ENCODE data around the gene CAGE1.
A peak's percentile ranks its signal among the peaks of the same experiment; 100 is the strongest.

CAGE1 gene

GRCh38 chr6:7392402-7392801 lies 2.9 kb upstream of the CAGE1 start:
- Histone ChIP-seq H3K4me3 (ENCODE audit: low read depth in 1 of 2, low read length in 1 of 2) (no peak overlapping the region), H3K27me3 (no peaks in the 10 kb centered on the region), H3K4me1 (ENCODE audit: control insufficient read depth in 1 of 2, insufficient read depth in 1 of 2, low read depth in 1 of 2, low read length in 1 of 2) (peaks cover 18 to 29% of the 10 kb centered on the region in 2 experiments), H3K27ac (no peak overlapping the region), H3K36me3 (peaks cover 31% of the 10 kb centered on the region), H3K9me3 (no peaks in the 10 kb centered on the region)
- no peak for TF ChIP-seq CTCF (IDR thresholded peaks at IDR 0.05)

GRCh38 chr6:7391151-7391550 lies 1.6 kb upstream of the CAGE1 start:
- Histone ChIP-seq H3K4me3 (ENCODE audit: low read depth in 1 of 2, low read length in 1 of 2) (no peak overlapping the region), H3K27ac (no peak overlapping the region)
- TF ChIP-seq CTCF (IDR thresholded peaks at IDR 0.05), result no peak

GRCh38 chr6:7390226-7390878 lies 810 bp upstream of the CAGE1 start:
- H3K27me3 ChIP-seq, result no peaks in the 10 kb centered on the region
- peak overlapping the region; percentile 93 to 95 for H3K4me3 ChIP-seq (ENCODE audit: low read depth in 1 of 2, low read length in 1 of 2)
- peaks cover 14% of the 10 kb centered on the region for H3K36me3 ChIP-seq
- peak overlapping the region; percentile 87 for H3K27ac ChIP-seq
- peaks cover 18 to 29% of the 10 kb centered on the region in 2 experiments for H3K4me1 ChIP-seq (ENCODE audit: control insufficient read depth in 1 of 2, insufficient read depth in 1 of 2, low read depth in 1 of 2, low read length in 1 of 2)
- no peaks in the 10 kb centered on the region for H3K9me3 ChIP-seq
- no peak for TF ChIP-seq CTCF (IDR thresholded peaks at IDR 0.05)

More at GRCh38 chr6:7391151-7391550, 1.6 kb upstream of the CAGE1 start:
- peaks cover 20% of the 10 kb centered on the region for H3K36me3 ChIP-seq
- no peaks in the 10 kb centered on the region for H3K9me3 ChIP-seq
- peaks cover 18 to 29% of the 10 kb centered on the region in 2 experiments for H3K4me1 ChIP-seq (ENCODE audit: control insufficient read depth in 1 of 2, insufficient read depth in 1 of 2, low read depth in 1 of 2, low read length in 1 of 2)
- H3K27me3 ChIP-seq, result no peaks in the 10 kb centered on the region

GRCh38 chr6:7389162-7389450 lies 436 bp downstream of the CAGE1 start:
- peak overlapping the region; percentile 93 to 95 for H3K4me3 ChIP-seq (ENCODE audit: low read depth in 1 of 2, low read length in 1 of 2)
- TF ChIP-seq CTCF (IDR thresholded peaks at IDR 0.05), result no peak
- H3K27ac ChIP-seq, result peak overlapping the region; percentile 87
- no peaks in the 10 kb centered on the region for H3K27me3 ChIP-seq
- no peaks in the 10 kb centered on the region for H3K9me3 ChIP-seq
- peaks cover 18 to 29% of the 10 kb centered on the region in 2 experiments for H3K4me1 ChIP-seq (ENCODE audit: control insufficient read depth in 1 of 2, insufficient read depth in 1 of 2, low read depth in 1 of 2, low read length in 1 of 2)
- H3K36me3 ChIP-seq, result peaks cover 4% of the 10 kb centered on the region

GRCh38 chr6:7381092-7381491 lies 8.4 kb downstream of the CAGE1 start:
- Histone ChIP-seq H3K27ac (no peak overlapping the region), H3K4me1 (ENCODE audit: control insufficient read depth in 1 of 2, insufficient read depth in 1 of 2, low read depth in 1 of 2, low read length in 1 of 2) (no peaks in the 10 kb centered on the region), H3K9me3 (no peaks in the 10 kb centered on the region), H3K4me3 (ENCODE audit: low read depth in 1 of 2, low read length in 1 of 2) (no peak overlapping the region), H3K36me3 (no peaks in the 10 kb centered on the region), H3K27me3 (no peaks in the 10 kb centered on the region)
- TF ChIP-seq CTCF (IDR thresholded peaks at IDR 0.05), result no peak
